Smooth muscle cell of the pulmonary artery (primary cell): ENCODE results near the gene ARSI. TPM values are rescaled to one million over a fixed set of nuclear protein-coding genes. Genes with fewer than 3 reads are reported as not detected.

Experiments used
- total RNA-seq: library from RNA; depleted of rRNA; stranded (reverse); fragments of >200 nt; gene quantifications from 2 replicates; pipeline ENCODE4 v1.2.3, GENCODE V29; 2014

Gene ARSI
- total RNA-seq: 2.2 and 10.2 TPM in 2 replicates

DNA sequence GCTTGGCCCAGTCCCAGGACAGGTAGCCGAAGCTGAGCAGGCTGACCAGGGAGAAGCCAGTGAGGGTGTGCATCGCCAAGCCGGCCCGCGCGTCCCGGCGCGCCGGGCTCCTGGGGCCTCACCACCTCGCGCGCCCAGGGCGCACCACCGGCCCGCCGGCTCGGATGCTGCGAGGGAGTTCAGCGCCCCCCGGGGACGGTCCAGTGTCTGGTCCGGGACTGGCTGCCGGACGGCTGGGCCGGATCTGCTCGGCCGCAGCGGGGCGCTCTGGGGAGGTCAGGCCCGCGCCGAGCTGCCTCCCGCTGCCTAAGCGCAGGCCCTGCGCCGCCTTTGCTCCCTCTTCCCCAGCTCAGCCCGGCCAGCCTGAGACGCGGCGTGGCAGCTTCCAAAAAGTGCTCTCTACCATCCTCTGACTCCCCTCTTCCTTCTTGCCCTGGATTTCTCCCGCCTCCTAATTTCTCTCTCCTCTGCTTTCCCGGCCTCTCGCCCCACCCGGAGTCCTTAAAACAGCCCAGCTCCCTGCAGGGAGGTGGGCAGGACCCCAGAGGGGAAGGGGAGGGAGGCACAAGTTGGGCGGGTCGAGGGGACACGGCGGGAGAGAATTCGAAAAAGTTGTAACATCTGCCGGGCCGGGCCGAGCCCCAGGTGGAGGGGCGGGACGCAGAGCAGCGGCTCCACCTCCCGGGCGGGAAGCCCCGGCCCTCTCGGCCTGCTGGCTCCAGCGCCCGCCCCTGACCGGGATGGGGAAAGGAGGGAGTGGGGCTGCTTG, at the start of gene ARSI:
Gene ARSI (minus strand): TSS at position 605 of the 769 bp plus-strand sequence. CDS start 532 bp downstream, at position 73.

GRCh38 chr5:150289551-150290390, 12.9 kb downstream of the ARSI start, which contains the start of gene CAMK2A:
Gene CAMK2A (minus strand): TSS chr5:150289773. CDS start chr5:150289625, 148 bp downstream.

Other genes with a start within 250 kb of the ARSI start
- gene CSF1R, start 216.4 kb downstream of the ARSI start, total RNA-seq: 0.26 and 0.69 TPM in 2 replicates
- gene PDGFRB, start 147.1 kb downstream of the ARSI start, total RNA-seq: 195 and 656 TPM in 2 replicates
- gene CDX1, start 136.1 kb downstream of the ARSI start, total RNA-seq: 0.17 and 0.91 TPM in 2 replicates
- gene SLC6A7, start 112.8 kb downstream of the ARSI start, total RNA-seq: 0.20 TPM in 1 of 2 replicates, not detected in the other
- 0.10 and 0.46 TPM in 2 replicates for gene CAMK2A, start 13.1 kb downstream of the ARSI start, total RNA-seq
- 15.9 and 17.8 TPM in 2 replicates for gene TCOF1, start 54.8 kb upstream of the ARSI start, total RNA-seq
- gene CD74, start 110.0 kb upstream of the ARSI start, total RNA-seq: 1.3 and 3.9 TPM in 2 replicates
- gene RPS14, start 146.8 kb upstream of the ARSI start, total RNA-seq: 1,032 and 1,726 TPM in 2 replicates
- 66.9 and 73.8 TPM in 2 replicates for gene NDST1, start 205.2 kb upstream of the ARSI start, total RNA-seq